ENCODE data around the gene RHOA. TPM values are rescaled to one million over a fixed set of nuclear protein-coding genes. Genes with fewer than 3 reads are reported as not detected.

The RHOA gene
- total and polyA plus RNA-seq, 2 of the 4 experiments (the other 2 are of a cell fraction), result 383 to 879 TPM

- peak overlapping the region; percentile 94 for H3K23ac ChIP-seq (ENCODE audit: low read depth, low read length)
- H3K79me1 ChIP-seq (ENCODE audit: low read depth in 1 of 2, low read length in 2 of 2), result peaks cover 12 to 44% of the 10 kb centered on the region in 2 experiments; a peak in 3 of 4 replicates
- H3K36me3 ChIP-seq (ENCODE audit: control insufficient read depth, insufficient read depth, low read length), result peaks cover 14% of the 10 kb centered on the region
- CTCF ChIA-PET, result no interaction called here
- H3K27me3 ChIP-seq (ENCODE audit: control insufficient read depth, insufficient read depth, low read length), result no peaks in the 10 kb centered on the region
- POLR2A ChIA-PET (ENCODE audit: unreplicated experiment), result interaction anchor here (0.6 to 1.1 kb wide), 6 partner anchors 10 to 119 kb away, joined by 3 to 6 read pairs (median 3); no protein-coding TSS in a partner anchor
- H3K9me3 ChIP-seq (ENCODE audit: control insufficient read depth, insufficient read depth, low read length), result no peaks in the 10 kb centered on the region
- DNase-seq (no peak), ATAC-seq (ENCODE audit: low read depth) (peak; percentile 24)
- dilution Hi-C loops (cut with HindIII; ENCODE audit: low sequenced_read_pairs, unreplicated experiment) (no loop called here), intact Hi-C loops (cut with micrococcal nuclease) (loop anchor here (2.0 to 5.0 kb wide), 3 partner anchors 49 to 261 kb away; partner anchors contain the start of genes APEH and USP4), in situ Hi-C loops (cut with MboI; ENCODE audit: low sequenced_read_pairs) (loop anchor here (5.0 kb wide), 1 partner anchor 59 kb away; no protein-coding TSS in a partner anchor)
- WGBS, 2 experiments (ENCODE audit: extremely low coverage in 2 of 2, insufficient read length in 1 of 2), result 1% methylated on average over 24 of the region's 59 CpGs; no CpG with 5 or more reads in 1 of the 2 experiments
- TF ChIP-seq ELK1 (IDR thresholded peaks at IDR 0.05; ENCODE audit: borderline replicate concordance, low read depth, low read length) (no peak), CHD1 (IDR thresholded peaks at IDR 0.05; ENCODE audit: low read depth, low read length) (0 out of 2 replicates have a peak, but pooled peaks have one; percentile 15)
- no TSS peak for BruUV-seq (replicated peaks)
- H4K91ac ChIP-seq (ENCODE audit: insufficient read depth, low read depth, low read length), result peak overlapping the region; percentile 90
- H2AK5ac ChIP-seq (ENCODE audit: low read depth, low read length), result peak overlapping the region; percentile 95
- H3K9ac ChIP-seq (ENCODE audit: low read depth, low read length), result peak overlapping the region; percentile 97
- H2BK5ac ChIP-seq (ENCODE audit: low read depth, low read length, poor library complexity, severe bottlenecking), result peak overlapping the region; percentile 97
- peak overlapping the region; percentile 98 for H2AK9ac ChIP-seq (replicated peaks; ENCODE audit: low read depth, low read length, poor library complexity)
- peaks cover 9% of the 10 kb centered on the region for H3K4me1 ChIP-seq (ENCODE audit: control insufficient read depth, insufficient read depth, low read length)
- H3K4me2 ChIP-seq (ENCODE audit: low read depth, low read length), result no peak overlapping the region
- H3K27ac ChIP-seq (ENCODE audit: insufficient read depth, low read length), result peak overlapping the region; percentile 96
- H4K8ac ChIP-seq (ENCODE audit: low read depth in 2 of 2, low read length in 2 of 2), result peak overlapping the region; percentile 49 to 92; a peak in 2 of 4 replicates
- peaks cover 47% of the 10 kb centered on the region for H4K20me1 ChIP-seq (ENCODE audit: insufficient read depth, low read length)
- peaks cover 23% of the 10 kb centered on the region for H3K9me1 ChIP-seq (ENCODE audit: insufficient read depth, low read length)
- H2BK15ac ChIP-seq (ENCODE audit: low read depth, low read length), result no peak overlapping the region
- no peak overlapping the region for H2BK20ac ChIP-seq (ENCODE audit: low read depth, low read length)
- peak overlapping the region; percentile 92 for H2AFZ ChIP-seq (replicated peaks; ENCODE audit: low read length, poor library complexity)
- H3K56ac ChIP-seq (ENCODE audit: extremely low read depth, insufficient read depth, low read length), result peak overlapping the region; percentile 89
- peak overlapping the region; percentile 67; the same call in 1 of the 2 replicates for H4K5ac ChIP-seq (ENCODE audit: low read depth, low read length)
- peak overlapping the region; percentile 98 for H3K14ac ChIP-seq (replicated peaks; ENCODE audit: low read depth, low read length)
- peak overlapping the region; percentile 65 for H3K18ac ChIP-seq (ENCODE audit: low read depth, low read length)
- peak overlapping the region; percentile 69; the same call in 1 of the 2 replicates for H2BK120ac ChIP-seq (ENCODE audit: low read depth, low read length)
- H3K4me3 ChIP-seq (ENCODE audit: insufficient read depth, low read depth, low read length), result peak overlapping the region; percentile 78
- H3K4ac ChIP-seq (ENCODE audit: low read depth, low read length), result peak overlapping the region; percentile 97
Measured at GRCh38 chr3:49411535-49411967, 225 bp downstream of the RHOA start.

Data from IMR-90 (cell line).